Stimulated activated CD4-positive, alpha-beta T cell treated with anti-CD3 and anti-CD28 coated beads, Interleukin-4, amount 100 ng/mL, for 1 hour (primary cell): ENCODE measurements around the gene TRIM46.

ENCODE experiments used
- DNase-seq: peaks from one replicate; pipeline ENCODE4 v3.0.0-alpha.2; 2020

Gene TRIM46

DNA sequence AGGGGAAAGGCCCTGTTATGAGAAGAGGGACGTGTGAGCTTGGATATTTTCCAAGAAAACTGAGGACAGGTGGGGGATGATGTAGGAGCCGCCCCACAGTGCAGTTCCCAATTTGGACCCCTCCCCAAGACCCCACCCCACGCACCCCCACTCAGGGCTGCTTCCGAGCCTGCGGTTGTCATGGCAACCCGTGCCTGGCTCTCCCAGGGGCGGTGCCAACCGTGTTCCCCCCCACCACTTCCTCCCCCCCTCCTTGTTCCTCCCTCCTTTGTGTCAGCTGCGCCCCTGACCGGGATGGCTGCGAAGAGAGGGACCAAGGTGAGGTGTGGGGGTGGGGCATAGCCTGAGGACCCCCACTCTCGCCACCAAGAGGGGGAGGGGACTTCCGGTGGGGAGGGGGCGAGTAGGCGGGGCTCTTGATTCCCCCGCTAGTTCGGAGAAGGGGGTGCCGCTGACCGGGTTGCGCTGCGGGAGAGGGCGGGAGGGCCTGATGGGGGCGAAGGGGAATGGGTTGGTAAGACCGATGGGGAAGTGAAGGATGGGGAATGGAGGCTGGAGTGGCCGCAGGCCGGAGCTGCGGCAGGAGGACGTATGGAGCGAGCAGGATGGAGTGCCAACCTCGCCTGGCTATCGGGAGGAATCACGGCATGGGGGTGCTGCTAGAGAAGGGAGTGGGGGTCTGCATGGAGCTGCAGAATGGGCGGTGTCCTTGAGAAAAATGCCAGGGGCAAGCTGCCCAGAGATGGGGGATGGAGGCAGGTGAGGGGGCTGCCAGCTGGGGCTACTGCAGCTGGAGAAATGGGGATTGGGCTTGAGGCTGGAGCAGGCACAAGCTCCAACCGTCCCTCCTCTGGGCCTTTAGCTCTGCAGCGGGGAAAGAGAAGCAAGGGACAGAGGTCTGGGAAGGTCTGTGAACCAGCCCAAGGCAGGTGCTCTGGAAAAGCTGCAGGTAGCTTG lies 953 bp downstream of the TRIM46 start:
- peak; percentile 51 for DNase-seq

DNA sequence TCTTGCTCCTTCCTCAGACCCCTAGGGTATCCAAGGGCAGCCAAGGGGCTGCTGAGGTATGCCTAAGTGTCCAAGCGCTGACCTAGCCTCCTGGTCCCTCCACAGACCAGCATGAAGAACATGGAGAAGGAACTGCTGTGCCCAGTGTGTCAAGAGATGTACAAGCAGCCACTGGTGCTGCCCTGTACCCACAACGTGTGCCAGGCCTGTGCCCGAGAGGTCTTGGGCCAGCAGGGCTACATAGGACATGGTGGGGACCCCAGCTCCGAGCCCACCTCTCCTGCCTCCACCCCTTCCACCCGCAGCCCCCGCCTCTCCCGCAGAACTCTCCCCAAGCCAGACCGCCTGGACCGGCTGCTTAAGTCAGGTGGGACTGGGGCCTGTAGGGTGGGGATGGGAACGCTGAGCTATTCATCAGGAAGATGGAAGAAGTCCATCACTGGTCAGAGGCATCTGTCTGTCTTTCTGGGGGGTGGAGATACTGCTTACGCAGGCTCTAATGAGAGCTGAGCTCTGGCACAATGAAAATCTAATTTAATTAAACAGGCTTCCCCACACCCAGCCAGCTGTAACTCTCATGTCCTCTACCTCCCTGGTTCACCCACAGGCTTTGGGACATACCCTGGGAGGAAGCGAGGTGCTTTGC lies 1.8 kb downstream of the TRIM46 start:
- no peak for DNase-seq

DNA sequence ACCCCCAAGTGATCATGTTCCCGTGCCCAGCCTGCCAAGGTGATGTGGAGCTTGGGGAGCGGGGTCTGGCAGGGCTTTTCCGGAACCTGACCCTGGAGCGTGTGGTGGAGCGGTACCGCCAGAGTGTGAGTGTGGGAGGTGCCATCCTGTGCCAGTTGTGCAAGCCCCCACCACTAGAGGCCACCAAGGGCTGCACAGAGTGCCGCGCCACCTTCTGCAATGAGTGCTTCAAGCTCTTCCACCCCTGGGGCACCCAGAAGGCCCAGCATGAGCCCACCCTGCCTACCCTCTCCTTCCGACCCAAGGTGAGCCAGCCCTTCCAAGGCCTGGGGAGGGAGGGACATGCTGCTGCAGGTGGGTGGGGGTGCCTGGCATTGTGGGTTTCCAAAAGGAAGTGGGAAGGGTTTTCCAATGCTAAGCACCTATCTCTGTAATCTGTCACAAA lies 2.3 kb downstream of the TRIM46 start:
- DNase-seq: no peak

DNA sequence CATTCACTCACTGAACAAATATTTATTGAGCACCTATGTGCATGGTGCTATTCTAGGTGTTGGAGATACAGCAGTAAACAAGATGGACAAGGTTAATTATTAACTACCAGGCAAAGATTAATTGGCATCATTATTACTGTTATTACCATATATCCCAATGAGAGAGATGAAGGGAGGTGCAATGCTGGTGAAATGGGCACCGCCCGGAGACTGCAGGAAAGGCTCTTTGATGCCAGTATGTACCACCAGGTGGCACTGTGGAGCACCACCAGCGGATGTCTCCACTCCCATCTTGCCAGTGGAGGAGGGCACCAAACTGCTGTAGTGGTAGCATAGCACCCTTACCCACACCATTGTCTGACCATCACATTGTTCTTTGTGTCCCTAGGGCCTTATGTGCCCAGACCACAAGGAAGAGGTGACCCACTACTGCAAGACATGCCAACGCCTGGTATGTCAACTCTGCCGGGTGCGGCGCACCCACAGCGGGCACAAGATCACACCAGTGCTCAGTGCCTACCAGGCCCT lies 3.0 kb downstream of the TRIM46 start:
- DNase-seq: peak; percentile 86

DNA sequence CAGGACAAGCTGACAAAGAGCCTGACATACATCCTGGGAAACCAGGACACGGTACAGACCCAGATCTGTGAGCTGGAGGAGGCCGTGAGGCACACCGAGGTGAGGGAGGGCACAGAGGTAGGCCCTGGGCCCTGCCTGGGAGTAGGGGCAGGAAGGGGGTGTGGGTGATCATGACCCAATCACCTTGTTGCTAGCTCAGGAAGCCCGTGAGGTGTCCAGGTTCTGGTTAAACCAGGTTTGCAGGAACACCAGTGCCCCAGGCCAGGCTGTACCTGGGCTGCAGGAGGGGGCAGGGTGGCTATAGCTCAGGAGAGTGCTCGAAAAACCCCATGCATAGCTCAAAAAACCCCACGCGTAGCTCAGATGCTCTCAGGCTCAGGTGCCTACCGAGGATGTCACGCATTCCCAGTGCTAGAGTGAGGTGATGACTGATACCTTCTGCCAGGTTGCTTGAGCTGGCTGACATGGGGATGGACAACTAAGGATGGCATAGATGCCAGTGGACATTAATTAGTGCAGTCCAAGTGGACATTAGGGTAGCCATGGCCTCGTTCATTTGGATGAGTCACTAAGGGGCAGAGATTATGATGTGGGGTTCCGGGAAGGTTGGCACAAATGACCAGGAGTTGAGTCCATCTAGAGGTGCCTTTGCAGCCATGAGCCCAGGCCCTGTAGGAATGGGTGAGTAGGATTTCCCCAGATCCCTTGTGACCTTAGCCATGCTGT lies 3.7 kb downstream of the TRIM46 start:
- DNase-seq: no peak

DNA sequence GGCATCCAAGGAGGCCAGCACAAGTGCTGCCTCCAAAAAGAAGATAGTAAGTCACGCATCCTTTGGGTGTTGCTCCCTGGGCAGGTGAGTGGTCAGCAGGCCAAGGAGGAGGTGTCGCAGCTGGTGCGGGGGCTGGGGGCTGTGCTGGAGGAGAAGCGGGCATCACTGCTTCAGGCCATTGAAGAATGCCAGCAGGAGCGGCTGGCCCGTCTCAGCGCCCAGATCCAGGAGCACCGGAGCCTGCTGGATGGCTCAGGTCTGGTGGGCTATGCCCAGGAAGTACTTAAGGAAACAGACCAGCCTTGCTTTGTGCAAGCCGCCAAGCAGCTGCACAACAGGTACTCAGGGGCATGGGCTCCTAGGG lies 4.3 kb downstream of the TRIM46 start:
- DNase-seq: no peak

DNA sequence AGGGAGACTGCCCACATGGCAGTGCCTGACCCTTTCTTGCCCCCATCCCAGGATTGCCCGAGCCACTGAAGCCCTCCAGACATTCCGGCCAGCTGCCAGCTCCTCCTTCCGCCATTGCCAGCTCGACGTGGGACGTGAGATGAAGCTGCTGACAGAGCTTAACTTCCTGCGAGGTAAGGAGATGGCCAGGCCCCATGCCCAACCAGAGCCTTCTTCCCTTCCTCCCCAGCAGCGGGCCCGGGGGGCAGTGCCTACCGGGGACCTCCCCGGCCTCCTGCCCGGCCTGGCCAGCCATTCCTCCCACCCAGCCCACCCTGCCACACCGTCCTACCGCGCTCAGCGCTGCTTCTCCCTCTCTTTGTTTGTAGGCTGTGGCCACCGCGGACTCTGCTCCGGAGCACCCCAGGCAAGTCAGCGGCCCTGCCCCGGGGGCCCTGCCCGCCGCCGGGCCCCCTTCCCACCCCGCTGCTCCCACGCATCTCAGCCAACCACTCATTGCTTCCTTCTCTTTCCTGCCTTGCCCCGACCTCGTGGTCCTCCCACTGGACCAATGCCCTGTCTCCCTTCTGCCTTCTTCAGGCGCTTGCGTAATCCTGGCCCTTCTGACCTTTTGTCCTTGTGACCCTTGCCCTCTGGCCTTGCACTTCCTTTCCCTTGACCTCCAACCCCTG lies 4.9 kb downstream of the TRIM46 start:
- DNase-seq: no peak

DNA sequence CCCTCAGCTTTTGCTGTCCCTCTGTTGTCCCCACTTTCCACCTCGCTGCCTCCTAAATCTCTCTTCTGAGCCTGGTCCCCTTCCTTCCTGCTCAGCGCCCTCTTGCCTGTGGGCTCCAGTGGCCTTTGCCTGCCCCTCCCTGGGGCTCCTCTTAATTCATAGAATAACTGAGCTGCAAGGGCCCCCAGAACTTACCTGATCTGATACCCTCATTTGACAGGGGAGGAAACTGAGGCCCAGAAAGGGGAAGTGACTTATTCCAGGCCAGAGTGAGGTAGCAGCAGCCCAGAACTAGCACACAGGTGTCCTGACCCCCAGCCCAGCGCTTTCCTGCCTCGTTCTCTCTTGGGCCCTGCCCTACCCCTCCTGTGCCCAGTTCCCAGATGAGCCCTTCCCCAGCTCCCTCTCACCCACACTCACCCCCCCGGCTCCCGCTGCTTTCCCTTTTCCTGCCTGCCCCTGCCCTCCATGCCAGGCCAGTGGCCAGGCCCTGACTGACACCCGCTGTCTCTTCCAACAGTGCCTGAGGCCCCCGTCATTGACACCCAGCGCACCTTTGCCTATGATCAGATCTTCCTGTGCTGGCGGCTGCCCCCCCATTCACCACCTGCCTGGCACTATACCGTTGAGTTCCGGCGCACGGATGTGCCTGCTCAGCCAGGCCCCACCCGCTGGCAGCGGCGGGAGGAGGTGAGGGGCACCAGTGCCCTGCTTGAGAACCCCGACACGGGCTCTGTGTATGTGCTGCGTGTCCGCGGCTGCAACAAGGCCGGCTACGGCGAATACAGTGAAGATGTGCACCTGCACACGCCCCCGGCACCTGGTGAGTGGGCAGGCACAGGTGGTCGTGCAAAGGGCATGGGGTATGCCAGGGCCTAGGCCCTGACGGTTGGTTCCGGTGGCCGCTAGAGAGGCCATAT lies 5.7 kb downstream of the TRIM46 start:
- DNase-seq: no peak

DNA sequence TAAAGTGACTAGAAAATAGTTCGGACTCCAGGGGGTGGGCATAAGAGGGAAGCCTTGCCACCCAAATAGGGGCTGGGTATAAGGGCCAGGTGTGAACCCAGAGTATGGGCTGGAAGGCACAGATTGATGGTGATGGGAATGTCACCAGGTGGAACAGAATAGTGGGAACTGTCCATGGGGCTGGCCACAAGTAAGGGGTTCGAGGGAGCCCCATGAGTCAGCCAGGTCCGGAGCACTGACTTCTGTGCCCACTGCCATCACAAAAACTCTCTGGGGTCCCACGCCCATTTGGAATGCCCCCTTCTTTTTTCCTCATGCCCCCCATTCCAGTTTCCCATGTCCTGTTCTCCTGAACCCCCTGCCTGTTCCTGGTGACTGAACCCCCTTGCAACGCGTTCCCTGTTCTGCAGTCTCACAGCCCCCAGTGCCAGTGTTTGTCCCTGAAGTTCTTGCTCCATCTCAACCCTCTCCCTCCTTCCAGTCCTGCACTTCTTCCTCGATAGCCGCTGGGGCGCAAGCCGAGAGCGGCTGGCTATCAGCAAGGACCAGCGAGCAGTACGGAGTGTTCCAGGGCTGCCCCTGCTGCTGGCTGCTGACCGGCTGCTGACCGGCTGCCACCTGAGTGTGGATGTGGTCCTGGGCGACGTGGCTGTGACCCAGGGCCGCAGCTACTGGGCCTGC lies 7.9 kb downstream of the TRIM46 start:
- no peak for DNase-seq

DNA sequence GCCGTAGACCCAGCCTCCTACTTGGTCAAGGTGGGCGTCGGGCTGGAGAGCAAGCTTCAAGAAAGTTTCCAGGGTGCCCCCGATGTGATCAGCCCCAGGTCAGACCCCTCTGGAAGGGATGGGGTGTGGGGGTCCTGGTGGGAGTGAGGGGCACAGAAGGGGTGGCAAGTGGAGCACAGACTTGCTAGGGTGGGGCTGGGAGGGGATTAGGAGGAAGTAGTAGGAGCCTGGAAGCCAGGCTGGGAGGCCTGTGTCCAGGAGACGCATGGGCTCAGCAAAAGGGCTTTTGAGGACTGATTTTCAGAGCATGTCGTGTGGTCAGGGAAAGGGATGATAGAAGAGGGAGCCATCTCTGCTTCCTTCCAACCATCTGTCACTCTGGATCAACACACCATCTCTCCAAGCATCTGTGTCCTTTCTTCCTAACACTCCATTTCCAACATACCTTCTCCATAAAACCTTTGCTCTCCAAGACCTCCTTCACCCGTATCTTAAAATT lies 8.5 kb downstream of the TRIM46 start:
- DNase-seq: no peak

DNA sequence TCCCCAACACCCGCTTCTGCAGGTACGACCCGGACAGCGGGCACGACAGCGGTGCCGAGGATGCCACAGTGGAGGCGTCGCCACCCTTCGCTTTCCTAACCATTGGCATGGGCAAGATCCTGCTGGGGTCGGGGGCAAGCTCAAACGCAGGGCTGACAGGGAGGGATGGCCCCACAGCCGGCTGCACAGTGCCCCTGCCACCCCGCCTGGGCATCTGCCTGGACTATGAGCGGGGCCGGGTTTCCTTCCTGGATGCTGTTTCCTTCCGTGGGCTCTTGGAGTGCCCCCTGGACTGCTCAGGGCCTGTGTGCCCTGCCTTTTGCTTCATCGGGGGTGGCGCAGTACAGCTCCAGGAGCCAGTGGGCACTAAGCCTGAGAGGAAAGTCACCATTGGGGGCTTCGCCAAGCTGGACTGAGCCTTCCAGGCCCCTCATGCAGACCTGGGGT lies 10.1 kb downstream of the TRIM46 start:
- no peak for DNase-seq

DNA sequence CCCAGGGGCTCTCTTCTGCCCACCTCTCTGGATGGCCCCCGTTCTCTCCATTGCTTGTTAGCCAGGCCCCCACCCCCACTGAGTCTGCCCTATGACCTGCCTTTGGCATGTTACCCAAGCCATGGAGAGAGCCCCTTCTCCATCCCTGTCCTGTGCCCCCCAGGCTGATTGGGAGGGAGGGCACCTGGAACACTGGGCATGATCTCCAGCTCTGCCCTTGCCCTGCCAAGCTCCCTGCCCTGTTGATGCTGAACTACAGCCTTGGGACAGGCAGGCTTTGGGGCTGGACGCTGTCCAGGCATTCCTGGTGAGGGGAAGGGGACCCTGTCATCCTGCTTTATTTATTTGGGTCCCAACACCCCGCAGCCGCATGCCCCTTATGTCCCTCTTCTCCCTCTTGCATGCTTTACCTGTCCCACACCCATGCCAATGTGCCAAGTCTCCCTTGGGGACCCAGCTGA lies 10.7 kb downstream of the TRIM46 start:
- no peak for DNase-seq

DNA sequence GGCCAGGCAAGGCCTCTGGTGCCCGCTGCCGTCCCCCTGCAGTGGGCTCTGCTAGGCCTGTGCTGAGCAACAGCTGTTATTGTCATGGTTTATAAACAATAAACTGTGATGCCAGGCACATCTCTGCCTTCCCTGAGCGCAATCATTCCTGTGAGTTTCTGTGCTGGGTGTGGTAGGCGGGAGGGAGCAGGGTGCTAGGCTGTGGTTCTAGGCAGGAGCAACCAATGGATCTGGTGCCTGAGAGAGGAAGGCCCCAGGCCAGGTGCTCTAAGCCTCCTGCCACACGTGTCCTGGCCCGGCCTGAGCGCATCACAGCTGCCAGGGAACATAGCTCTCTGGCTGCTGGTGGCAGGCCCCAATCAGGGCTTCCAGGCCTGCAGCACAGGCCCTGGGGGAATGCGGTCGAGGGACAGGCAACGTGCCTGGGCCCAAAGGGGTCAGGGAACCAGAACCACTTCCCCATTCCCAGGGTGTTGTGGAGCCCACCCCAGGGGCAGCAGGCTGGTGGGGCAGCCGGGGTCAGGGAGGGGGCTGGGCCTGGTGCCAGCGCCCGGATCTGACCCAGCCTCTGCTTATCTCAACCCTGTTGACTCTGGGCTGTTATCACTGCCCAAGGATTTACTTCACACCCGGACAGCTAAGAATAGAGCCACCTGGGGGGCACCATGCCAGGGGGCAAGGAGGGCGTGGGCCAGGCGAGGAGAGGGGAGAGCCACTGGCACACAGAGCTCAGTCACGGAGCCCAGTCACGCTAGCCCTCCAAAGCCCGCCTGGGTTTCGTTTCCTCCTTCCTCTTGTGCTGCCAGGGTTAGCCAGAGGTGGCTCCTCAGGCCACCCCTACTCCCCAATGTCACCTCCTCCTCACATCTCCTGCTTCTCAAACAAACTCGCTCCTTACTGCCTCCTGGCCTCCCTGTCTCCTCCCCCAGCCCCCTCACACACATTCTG lies 11.5 kb downstream of the TRIM46 start:
- DNase-seq: no peak

DNA sequence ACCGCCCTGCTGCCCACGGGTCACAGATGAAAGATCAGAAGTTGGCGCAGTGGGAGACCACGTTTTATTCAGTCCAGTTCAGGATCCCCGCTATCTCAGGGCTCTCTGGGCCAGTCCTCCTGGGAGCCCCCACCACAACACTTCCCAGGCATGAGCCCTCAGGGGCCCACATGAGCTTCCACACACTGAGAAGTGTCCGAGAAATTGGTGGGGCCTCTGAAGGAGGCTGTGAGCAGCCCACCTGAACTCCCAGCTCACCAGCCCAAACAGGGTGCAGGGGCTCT lies 12.1 kb downstream of the TRIM46 start:
- DNase-seq: no peak

DNA sequence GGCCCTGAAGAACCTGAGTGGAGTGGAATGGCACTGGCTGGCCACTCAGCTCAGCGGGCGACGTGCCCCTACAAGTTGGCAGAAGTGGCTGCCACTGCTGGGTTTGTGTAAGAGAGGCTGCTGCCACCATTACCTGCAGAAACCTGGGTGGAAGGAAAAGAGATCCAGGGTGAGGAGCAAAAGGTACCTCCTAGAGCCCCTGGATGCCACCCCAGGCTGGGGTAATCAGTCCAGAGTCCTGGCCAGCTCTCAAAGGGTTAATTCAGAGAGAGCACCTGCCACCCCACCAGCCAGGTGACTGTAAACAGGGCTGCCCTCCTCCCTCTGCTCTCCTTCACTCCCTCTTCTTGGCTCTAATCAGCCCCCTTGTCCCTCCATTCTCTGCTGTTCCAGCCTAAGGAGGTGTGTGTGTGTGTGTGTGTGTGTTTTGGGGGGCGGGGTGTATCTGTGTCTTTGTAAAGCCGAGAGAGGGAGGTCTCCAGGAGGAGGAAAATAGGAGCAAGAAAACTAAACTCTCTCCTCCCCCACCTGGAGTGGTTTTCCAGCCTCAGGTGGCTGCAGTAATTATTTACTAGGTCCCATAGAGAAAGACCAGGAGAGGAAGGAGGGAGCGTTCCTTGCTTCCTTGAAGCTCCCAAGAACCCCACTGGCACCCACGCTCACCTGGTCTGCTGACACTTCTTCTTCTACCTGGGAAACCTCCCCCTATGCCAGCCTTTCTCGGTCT lies 12.6 kb downstream of the TRIM46 start:
- no peak for DNase-seq

DNA sequence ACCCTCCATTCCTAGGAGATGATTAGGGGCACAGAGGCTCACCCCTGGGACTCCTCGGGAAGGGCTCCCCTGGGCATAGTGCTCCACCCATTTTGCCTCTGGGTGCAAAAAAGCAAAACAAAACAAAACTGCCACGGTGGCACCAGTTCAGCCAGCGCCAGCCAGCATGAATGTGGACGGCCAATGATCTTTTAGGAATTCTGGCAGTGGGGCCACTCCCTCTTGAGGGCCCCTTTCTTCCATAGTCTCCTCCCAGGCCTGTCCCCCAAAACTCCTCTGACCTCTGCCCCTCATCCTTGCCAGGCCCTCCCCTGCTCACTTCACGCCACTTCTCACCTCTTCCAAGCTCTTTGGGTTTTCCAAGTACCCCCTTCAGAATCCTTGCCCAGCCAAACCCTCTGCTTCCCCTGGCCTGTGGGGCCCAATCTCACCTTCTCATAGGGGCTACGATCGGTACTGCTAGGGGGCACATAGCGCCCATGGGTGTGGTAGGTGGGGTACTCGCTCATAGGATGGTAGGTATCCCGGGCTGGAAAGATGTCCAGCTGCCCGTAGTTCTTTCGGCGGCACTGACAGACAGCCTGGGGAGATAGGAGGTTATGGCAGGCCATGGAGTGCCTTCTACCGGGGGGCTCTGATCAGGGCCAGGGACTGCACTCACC lies 13.3 kb downstream of the TRIM46 start:
- DNase-seq: no peak

DNA sequence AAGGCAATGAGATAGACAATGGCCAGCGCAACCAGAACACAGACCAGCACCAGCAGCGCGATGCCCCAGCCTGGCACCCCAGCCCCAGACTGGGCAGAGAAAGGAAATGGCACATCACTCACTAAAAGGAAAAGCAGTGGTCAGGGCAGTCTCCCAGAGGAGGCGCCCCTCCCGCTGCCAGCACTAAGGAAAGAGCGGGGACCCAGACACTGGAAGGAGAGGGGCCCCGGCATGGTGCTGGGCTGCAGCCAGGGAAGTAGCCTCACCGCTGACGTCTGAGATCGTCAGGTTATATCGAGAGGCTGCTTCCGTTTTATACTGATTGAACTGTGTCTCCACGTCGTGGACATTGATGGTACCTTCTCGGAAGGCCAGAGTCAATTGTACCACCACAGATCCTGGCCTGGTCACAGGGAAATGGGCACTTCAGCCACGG lies 13.8 kb downstream of the TRIM46 start:
- no peak for DNase-seq

DNA sequence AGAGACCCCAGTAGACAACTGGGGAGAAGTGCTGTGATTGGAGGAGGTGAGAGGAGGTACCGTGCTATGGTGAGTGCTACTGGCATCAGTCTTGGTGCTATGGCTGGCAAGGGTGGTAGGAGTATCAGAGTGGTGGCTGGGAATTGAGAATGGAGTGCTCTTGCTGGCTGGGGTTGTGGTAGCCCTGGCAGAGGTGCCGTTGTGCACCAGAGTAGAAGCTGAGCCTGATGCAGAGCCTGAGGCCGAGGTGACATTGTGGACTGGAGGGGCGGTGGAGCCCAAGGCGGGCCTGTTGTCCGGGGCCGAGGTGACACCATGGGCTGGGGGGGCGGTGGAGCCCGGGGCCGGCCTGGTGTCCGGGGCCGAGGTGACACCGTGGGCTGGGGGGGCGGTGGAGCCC lies 14.6 kb downstream of the TRIM46 start:
- no peak for DNase-seq
